GM23338 (cell line): ENCODE data around the gene RXFP2.

Experiments
- CREB1 ChIP-seq: fragments of 250-450 bp; sonication (Bioruptor Pico); IDR thresholded peaks from 2 replicates; pipeline ENCODE4 v1.5.0; 2020; ENCODE audit warnings: low read depth, mild to moderate bottlenecking, moderate library complexity
- EZH2 ChIP-seq: fragments of 200-600 bp; sonication (generic); IDR thresholded peaks from one replicate; pipeline ENCODE4 v1.8.0; 2017; ENCODE audit warnings: antibody characterized with exemption, mild to moderate bottlenecking, low read depth; ENCODE audit not compliant: unreplicated experiment
- EZH2phosphoT487 ChIP-seq: fragments of 200-600 bp; sonication (generic); IDR thresholded peaks from one replicate; pipeline ENCODE4 v1.8.1; 2018; ENCODE audit warnings: antibody characterized with exemption; ENCODE audit not compliant: unreplicated experiment
- JUNB ChIP-seq: IDR thresholded peaks from one replicate; pipeline ENCODE4 v1.6.1; 2016; ENCODE audit warnings: antibody characterized with exemption; ENCODE audit not compliant: unreplicated experiment
- NANOG ChIP-seq: IDR thresholded peaks from 2 replicates; pipeline ENCODE4 v1.6.1; 2016; ENCODE audit warnings: antibody characterized with exemption, borderline replicate concordance
- POLR2AphosphoS5 ChIP-seq: IDR thresholded peaks from 2 replicates; pipeline ENCODE4 v1.6.1; 2016; ENCODE audit warnings: antibody characterized with exemption, low read depth
- STAT1 ChIP-seq: IDR thresholded peaks from one replicate; pipeline ENCODE4 v1.6.1; 2016; ENCODE audit warnings: antibody characterized with exemption; ENCODE audit not compliant: unreplicated experiment
- ZNF114 ChIP-seq: fragments of 250-450 bp; sonication (Bioruptor Pico); IDR thresholded peaks from 2 replicates; pipeline ENCODE4 v1.5.0; 2020; ENCODE audit warnings: mild to moderate bottlenecking, moderate library complexity
- ZNF331 ChIP-seq: fragments of 250-450 bp; sonication (Bioruptor Pico); IDR thresholded peaks from 2 replicates; pipeline ENCODE4 v1.5.0; 2020; ENCODE audit warnings: low read depth, mild to moderate bottlenecking, moderate library complexity
- TF ChIP-seq, protein P1 (sequence below), 2 experiments: fragments of 200-600 bp in 1 of 2; sonication (generic) in 1 of 2; conservative IDR thresholded peaks; 2 replicates each; pipeline versions ENCODE4 v1.5.1 to v1.6.1; 2016 to 2017; ENCODE audit warnings: antibody characterized with exemption in 2 of 2, low read depth in 2 of 2, mild to moderate bottlenecking in 2 of 2, moderate library complexity in 1 of 2
- TF ChIP-seq, protein P2 (sequence below): IDR thresholded peaks from one replicate; pipeline ENCODE4 v1.6.1; 2018; ENCODE audit warnings: antibody characterized with exemption; ENCODE audit not compliant: unreplicated experiment
- TF ChIP-seq, protein P3 (sequence below): fragments of 250-450 bp; sonication (Bioruptor Pico); IDR thresholded peaks from 2 replicates; pipeline ENCODE4 v1.5.0; 2020; ENCODE audit warnings: mild to moderate bottlenecking, moderate library complexity
- TF ChIP-seq, protein P4 (sequence below): IDR thresholded peaks from 2 replicates; pipeline ENCODE4 v1.6.1; 2016; ENCODE audit warnings: antibody characterized with exemption

GRCh38 chr13:31772231-31772630 is 32.9 kb downstream of the RXFP2 start:
- TF ChIP-seq, protein P1, sequence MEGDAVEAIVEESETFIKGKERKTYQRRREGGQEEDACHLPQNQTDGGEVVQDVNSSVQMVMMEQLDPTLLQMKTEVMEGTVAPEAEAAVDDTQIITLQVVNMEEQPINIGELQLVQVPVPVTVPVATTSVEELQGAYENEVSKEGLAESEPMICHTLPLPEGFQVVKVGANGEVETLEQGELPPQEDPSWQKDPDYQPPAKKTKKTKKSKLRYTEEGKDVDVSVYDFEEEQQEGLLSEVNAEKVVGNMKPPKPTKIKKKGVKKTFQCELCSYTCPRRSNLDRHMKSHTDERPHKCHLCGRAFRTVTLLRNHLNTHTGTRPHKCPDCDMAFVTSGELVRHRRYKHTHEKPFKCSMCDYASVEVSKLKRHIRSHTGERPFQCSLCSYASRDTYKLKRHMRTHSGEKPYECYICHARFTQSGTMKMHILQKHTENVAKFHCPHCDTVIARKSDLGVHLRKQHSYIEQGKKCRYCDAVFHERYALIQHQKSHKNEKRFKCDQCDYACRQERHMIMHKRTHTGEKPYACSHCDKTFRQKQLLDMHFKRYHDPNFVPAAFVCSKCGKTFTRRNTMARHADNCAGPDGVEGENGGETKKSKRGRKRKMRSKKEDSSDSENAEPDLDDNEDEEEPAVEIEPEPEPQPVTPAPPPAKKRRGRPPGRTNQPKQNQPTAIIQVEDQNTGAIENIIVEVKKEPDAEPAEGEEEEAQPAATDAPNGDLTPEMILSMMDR (conservative IDR thresholded peaks at IDR 0.05; ENCODE audit: low read depth in 2 of 2), result no peak; a peak in 1 of 4 replicates
- TF ChIP-seq EZH2 (no peak), NANOG (no peak), EZH2phosphoT487 (no peak), ZNF114 (no peak), CREB1 (no peak), POLR2AphosphoS5 (no peak), JUNB (no peak), STAT1 (no peak), ZNF331 (CRISPR knock-in tag) (no peak)
- TF ChIP-seq, protein P2, sequence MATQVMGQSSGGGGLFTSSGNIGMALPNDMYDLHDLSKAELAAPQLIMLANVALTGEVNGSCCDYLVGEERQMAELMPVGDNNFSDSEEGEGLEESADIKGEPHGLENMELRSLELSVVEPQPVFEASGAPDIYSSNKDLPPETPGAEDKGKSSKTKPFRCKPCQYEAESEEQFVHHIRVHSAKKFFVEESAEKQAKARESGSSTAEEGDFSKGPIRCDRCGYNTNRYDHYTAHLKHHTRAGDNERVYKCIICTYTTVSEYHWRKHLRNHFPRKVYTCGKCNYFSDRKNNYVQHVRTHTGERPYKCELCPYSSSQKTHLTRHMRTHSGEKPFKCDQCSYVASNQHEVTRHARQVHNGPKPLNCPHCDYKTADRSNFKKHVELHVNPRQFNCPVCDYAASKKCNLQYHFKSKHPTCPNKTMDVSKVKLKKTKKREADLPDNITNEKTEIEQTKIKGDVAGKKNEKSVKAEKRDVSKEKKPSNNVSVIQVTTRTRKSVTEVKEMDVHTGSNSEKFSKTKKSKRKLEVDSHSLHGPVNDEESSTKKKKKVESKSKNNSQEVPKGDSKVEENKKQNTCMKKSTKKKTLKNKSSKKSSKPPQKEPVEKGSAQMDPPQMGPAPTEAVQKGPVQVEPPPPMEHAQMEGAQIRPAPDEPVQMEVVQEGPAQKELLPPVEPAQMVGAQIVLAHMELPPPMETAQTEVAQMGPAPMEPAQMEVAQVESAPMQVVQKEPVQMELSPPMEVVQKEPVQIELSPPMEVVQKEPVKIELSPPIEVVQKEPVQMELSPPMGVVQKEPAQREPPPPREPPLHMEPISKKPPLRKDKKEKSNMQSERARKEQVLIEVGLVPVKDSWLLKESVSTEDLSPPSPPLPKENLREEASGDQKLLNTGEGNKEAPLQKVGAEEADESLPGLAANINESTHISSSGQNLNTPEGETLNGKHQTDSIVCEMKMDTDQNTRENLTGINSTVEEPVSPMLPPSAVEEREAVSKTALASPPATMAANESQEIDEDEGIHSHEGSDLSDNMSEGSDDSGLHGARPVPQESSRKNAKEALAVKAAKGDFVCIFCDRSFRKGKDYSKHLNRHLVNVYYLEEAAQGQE, result no peak
- TF ChIP-seq, protein P3, sequence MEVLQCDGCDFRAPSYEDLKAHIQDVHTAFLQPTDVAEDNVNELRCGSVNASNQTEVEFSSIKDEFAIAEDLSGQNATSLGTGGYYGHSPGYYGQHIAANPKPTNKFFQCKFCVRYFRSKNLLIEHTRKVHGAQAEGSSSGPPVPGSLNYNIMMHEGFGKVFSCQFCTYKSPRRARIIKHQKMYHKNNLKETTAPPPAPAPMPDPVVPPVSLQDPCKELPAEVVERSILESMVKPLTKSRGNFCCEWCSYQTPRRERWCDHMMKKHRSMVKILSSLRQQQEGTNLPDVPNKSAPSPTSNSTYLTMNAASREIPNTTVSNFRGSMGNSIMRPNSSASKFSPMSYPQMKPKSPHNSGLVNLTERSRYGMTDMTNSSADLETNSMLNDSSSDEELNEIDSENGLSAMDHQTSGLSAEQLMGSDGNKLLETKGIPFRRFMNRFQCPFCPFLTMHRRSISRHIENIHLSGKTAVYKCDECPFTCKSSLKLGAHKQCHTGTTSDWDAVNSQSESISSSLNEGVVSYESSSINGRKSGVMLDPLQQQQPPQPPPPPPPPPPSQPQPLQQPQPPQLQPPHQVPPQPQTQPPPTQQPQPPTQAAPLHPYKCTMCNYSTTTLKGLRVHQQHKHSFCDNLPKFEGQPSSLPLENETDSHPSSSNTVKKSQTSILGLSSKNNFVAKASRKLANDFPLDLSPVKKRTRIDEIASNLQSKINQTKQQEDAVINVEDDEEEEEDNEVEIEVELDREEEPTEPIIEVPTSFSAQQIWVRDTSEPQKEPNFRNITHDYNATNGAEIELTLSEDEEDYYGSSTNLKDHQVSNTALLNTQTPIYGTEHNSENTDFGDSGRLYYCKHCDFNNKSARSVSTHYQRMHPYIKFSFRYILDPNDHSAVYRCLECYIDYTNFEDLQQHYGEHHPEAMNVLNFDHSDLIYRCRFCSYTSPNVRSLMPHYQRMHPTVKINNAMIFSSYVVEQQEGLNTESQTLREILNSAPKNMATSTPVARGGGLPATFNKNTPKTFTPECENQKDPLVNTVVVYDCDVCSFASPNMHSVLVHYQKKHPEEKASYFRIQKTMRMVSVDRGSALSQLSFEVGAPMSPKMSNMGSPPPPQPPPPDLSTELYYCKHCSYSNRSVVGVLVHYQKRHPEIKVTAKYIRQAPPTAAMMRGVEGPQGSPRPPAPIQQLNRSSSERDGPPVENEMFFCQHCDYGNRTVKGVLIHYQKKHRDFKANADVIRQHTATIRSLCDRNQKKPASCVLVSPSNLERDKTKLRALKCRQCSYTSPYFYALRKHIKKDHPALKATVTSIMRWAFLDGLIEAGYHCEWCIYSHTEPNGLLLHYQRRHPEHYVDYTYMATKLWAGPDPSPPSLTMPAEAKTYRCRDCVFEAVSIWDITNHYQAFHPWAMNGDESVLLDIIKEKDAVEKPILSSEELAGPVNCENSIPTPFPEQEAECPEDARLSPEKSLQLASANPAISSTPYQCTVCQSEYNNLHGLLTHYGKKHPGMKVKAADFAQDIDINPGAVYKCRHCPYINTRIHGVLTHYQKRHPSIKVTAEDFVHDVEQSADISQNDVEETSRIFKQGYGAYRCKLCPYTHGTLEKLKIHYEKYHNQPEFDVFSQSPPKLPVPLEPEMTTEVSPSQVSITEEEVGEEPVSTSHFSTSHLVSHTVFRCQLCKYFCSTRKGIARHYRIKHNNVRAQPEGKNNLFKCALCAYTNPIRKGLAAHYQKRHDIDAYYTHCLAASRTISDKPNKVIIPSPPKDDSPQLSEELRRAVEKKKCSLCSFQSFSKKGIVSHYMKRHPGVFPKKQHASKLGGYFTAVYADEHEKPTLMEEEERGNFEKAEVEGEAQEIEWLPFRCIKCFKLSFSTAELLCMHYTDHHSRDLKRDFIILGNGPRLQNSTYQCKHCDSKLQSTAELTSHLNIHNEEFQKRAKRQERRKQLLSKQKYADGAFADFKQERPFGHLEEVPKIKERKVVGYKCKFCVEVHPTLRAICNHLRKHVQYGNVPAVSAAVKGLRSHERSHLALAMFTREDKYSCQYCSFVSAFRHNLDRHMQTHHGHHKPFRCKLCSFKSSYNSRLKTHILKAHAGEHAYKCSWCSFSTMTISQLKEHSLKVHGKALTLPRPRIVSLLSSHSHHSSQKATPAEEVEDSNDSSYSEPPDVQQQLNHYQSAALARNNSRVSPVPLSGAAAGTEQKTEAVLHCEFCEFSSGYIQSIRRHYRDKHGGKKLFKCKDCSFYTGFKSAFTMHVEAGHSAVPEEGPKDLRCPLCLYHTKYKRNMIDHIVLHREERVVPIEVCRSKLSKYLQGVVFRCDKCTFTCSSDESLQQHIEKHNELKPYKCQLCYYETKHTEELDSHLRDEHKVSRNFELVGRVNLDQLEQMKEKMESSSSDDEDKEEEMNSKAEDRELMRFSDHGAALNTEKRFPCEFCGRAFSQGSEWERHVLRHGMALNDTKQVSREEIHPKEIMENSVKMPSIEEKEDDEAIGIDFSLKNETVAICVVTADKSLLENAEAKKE (CRISPR knock-in tag), result no peak
- TF ChIP-seq, protein P4, sequence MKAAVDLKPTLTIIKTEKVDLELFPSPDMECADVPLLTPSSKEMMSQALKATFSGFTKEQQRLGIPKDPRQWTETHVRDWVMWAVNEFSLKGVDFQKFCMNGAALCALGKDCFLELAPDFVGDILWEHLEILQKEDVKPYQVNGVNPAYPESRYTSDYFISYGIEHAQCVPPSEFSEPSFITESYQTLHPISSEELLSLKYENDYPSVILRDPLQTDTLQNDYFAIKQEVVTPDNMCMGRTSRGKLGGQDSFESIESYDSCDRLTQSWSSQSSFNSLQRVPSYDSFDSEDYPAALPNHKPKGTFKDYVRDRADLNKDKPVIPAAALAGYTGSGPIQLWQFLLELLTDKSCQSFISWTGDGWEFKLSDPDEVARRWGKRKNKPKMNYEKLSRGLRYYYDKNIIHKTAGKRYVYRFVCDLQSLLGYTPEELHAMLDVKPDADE, result no peak
